Activated T-helper 1 cell treated with anti-CD3 and anti-CD28 coated beads, Interleukin-12 subunit alpha, Interleukin-12 subunit beta, Interleukin-2, Interleukin-4 antibody, amounts not matched to agents 30 ng/mL and 10 ng/mL and 1 ng/mL, durations not matched to agents 14 hours and 24 hours and 36 hours (primary cell): Measurements from ENCODE around the gene RNF14. TPM values are rescaled to one million over a fixed set of nuclear protein-coding genes. Genes with fewer than 3 reads are reported as not detected.

ENCODE experiments used
- DNase-seq: peaks from one replicate; pipeline ENCODE4 v3.0.0; 2021; ENCODE audit warnings: low spot score
- H3K27ac Mint-ChIP-seq: one replicate; pipeline ENCODE4 v1.8.0; 2021; ENCODE audit warnings: mild to moderate bottlenecking, mixed read lengths
- H3K27me3 Mint-ChIP-seq: one replicate; pipeline ENCODE4 v1.8.0; 2022; ENCODE audit warnings: mild to moderate bottlenecking, moderate library complexity, mixed read lengths; ENCODE audit not compliant: insufficient read depth
- H3K36me3 Mint-ChIP-seq: one replicate; pipeline ENCODE4 v1.8.0; 2021; ENCODE audit warnings: low read depth, mixed read lengths
- H3K4me1 Mint-ChIP-seq: one replicate; pipeline ENCODE4 v1.8.0; 2021; ENCODE audit warnings: low read depth, mixed read lengths
- H3K4me3 Mint-ChIP-seq: one replicate; pipeline ENCODE4 v1.8.0; 2021; ENCODE audit warnings: mild to moderate bottlenecking, moderate library complexity, mixed read lengths
- H3K9me3 Mint-ChIP-seq: one replicate; pipeline ENCODE4 v1.8.0; 2021; ENCODE audit warnings: mixed read lengths
- intact Hi-C: fragments of 100-400 bp; cut with micrococcal nuclease; formaldehyde crosslinking; loops from one replicate; pipeline ENCODE4 v1.15.1; 2024
- total RNA-seq: library from RNA; stranded (reverse); gene quantifications from 2 replicates; pipeline ENCODE4 v1.2.3, GENCODE V29; 2022

Gene RNF14
- total RNA-seq, 1 donor from 2014 or later: 26.4 TPM

DNA sequence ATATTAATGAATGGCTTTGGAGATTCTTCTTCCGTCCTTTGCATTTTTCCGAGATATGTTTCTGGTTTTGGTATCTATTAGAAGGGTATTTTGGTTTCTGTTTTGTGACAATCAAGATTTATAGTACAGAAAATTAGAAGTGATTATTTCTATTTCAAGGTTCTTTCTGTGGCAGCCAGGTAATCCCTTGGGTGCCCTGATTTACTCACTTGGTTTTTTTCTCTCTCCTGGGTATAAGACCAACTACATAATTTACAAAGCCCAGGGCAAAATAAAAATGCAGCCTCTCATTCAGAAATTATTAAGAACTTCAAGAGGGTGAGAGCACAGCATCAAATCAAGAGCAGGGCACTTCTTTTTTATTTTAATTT lies 2.0 kb upstream of the RNF14 start:
- intact Hi-C loops: no loop called here
- DNase-seq: no peak
- no peak overlapping the region for H3K27ac Mint-ChIP-seq
- peaks cover 16% of the 10 kb centered on the region for H3K4me1 Mint-ChIP-seq
- no peak overlapping the region for H3K4me3 Mint-ChIP-seq
- no peaks in the 10 kb centered on the region for H3K9me3 Mint-ChIP-seq
- peaks cover 2% of the 10 kb centered on the region for H3K36me3 Mint-ChIP-seq
- no peaks in the 10 kb centered on the region for H3K27me3 Mint-ChIP-seq

DNA sequence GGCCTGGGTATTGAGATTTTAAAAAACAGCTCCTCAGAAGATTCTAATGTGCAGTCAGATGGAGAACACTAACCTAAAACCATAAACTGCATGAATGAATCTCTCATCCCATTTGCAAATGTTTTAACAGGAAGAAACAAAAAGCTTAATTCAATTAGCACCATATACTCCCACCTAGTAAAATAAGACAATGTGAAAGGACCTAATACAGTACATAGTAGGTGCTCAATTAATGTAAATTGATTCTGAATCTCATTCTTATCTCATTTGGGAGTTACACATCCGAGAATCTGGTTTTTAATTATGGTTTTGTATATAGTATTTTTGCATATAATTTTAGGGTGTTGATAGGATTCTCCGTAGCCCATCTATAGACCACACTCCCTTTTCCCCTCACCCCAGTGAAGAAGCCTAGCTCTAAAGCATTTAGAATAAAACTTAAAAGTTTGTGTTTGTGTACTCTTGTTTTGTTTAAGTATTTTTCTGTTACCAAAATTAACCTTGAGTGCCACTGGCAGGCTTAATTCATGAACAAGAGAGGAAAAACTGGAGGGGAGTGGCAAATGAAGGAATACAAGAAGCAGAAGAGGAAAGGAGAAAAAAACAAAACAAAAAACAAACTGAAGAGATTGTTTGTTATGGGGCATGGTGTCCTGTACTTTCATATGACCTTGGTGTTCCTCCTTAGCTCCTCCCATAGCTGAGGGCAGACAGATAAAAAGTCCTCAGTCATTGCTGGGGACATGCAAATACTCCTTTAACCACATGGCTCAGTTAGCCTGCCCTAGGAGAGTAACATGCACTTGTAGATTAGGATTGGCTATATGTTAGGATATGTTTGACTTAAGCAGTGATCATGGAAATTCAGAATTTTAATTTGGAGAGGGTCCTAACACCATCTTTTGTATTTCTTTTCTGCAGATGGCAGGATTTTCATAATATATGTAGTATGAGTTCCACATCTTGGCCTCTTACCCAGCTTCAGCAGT lies 1.2 kb downstream of the RNF14 start:
- Mint-ChIP-seq H3K27me3 (no peaks in the 10 kb centered on the region), H3K9me3 (no peaks in the 10 kb centered on the region), H3K27ac (peak overlapping the region; percentile 93), H3K4me3 (peak overlapping the region; percentile 92), H3K4me1 (peaks cover 36% of the 10 kb centered on the region), H3K36me3 (peaks cover 13% of the 10 kb centered on the region)
- DNase-seq: no peak
- intact Hi-C loops: loop anchor here (1.0 to 2.0 kb wide), 10 partner anchors 10 to 319 kb away; partner anchors contain the start of genes FCHSD1 and NDFIP1

- Mint-ChIP-seq H3K27ac (peak overlapping the region; percentile 21), H3K36me3 (peaks cover 27% of the 10 kb centered on the region), H3K4me3 (no peak overlapping the region), H3K4me1 (peaks cover 43% of the 10 kb centered on the region), H3K9me3 (no peaks in the 10 kb centered on the region), H3K27me3 (no peaks in the 10 kb centered on the region)
- intact Hi-C loops: no loop called here
- no peak for DNase-seq
These were observed 5.1 kb downstream of the RNF14 start for GRCh38 chr5:141973871-141974595.

DNA sequence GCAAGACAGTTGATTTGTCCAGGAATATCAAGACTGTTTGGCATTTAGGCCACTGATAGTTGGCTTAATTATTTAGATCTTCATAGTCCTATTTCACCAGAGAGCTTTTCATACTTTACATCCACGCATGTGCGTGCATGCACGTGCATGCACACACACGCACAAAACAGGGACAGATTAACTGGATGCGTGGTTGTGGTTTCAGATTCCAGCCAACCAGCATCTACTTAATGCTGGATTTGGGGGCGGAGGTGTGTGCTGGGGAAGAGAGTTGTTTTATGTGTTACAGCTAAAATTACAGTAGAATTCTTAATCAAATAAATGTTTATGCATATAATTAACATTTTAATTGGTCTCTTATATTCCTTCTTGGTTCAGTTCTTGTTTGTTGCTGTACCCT lies 7.3 kb downstream of the RNF14 start:
- Mint-ChIP-seq H3K9me3 (no peaks in the 10 kb centered on the region), H3K4me3 (no peak overlapping the region), H3K27ac (no peak overlapping the region), H3K27me3 (no peaks in the 10 kb centered on the region), H3K4me1 (peaks cover 27% of the 10 kb centered on the region), H3K36me3 (peaks cover 34% of the 10 kb centered on the region)
- intact Hi-C loops: no loop called here
- no peak for DNase-seq

- no peaks in the 10 kb centered on the region for H3K27me3 Mint-ChIP-seq
- peaks cover 24% of the 10 kb centered on the region for H3K4me1 Mint-ChIP-seq
- peaks cover 35% of the 10 kb centered on the region for H3K36me3 Mint-ChIP-seq
- DNase-seq: no peak
- no peak overlapping the region for H3K4me3 Mint-ChIP-seq
- no peak overlapping the region for H3K27ac Mint-ChIP-seq
- intact Hi-C loops: no loop called here
- H3K9me3 Mint-ChIP-seq: no peaks in the 10 kb centered on the region
These were observed 9.5 kb downstream of the RNF14 start for GRCh38 chr5:141978389-141978788.

DNA sequence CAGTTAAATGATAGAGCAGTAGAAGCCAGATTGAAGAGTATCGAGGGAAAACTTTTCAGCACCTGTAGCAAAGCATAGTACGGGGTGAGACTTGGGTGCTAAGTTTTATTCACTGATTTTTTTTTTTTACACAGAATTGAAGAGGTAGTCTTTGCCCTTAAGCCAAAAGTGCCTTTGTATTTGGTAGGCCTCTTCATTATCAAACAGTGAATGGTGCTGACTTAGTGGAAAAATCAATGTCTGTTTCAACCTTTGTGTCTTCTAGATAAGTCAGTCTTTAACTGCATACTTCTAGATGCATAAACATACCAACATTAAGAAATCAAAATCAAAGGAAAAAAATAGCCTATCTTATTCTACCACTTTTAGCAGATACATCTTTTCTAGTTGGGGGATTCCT lies 13.7 kb downstream of the RNF14 start:
- intact Hi-C loops: no loop called here

DNA sequence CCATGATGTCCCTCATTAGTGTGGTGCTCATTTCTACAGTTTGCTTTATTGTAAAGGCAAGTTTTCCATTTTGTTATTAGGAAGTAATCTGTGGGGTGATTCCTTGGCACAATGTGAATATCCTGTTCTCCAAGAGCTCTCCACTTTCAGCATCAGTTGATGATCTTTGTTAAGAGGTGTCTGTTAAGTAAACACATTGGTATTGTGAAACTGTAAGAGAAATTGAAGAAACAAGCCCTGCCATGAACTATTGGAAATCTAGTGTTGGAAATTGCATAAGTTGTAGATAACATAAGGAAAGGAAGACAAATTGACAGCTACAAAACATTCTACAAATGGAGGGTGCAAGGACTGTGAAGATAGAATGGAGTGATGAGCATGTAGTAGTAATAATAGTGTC lies 17.2 kb downstream of the RNF14 start:
- Mint-ChIP-seq H3K27ac (no peak overlapping the region), H3K4me1 (no peaks in the 10 kb centered on the region)

More for the DNA sequence above, 13.7 kb downstream of the RNF14 start:
- Mint-ChIP-seq H3K4me3 (no peak overlapping the region), H3K36me3 (peaks cover 32% of the 10 kb centered on the region), H3K27ac (no peak overlapping the region), H3K27me3 (no peaks in the 10 kb centered on the region), H3K9me3 (no peaks in the 10 kb centered on the region), H3K4me1 (no peaks in the 10 kb centered on the region)
- no peak for DNase-seq

GRCh38 chr5:141989720-141990119 lies 20.8 kb downstream of the RNF14 start:
- DNase-seq: no peak
- intact Hi-C loops: no loop called here
- Mint-ChIP-seq H3K27ac (no peak overlapping the region), H3K4me3 (no peak overlapping the region), H3K36me3 (peaks cover 34% of the 10 kb centered on the region), H3K9me3 (no peaks in the 10 kb centered on the region), H3K4me1 (peaks cover 15% of the 10 kb centered on the region), H3K27me3 (no peaks in the 10 kb centered on the region)

More for the DNA sequence above, 17.2 kb downstream of the RNF14 start:
- no peaks in the 10 kb centered on the region for H3K27me3 Mint-ChIP-seq
- peaks cover 28% of the 10 kb centered on the region for H3K36me3 Mint-ChIP-seq
- no peaks in the 10 kb centered on the region for H3K9me3 Mint-ChIP-seq
- intact Hi-C loops: no loop called here
- no peak for DNase-seq
- no peak overlapping the region for H3K4me3 Mint-ChIP-seq

DNA sequence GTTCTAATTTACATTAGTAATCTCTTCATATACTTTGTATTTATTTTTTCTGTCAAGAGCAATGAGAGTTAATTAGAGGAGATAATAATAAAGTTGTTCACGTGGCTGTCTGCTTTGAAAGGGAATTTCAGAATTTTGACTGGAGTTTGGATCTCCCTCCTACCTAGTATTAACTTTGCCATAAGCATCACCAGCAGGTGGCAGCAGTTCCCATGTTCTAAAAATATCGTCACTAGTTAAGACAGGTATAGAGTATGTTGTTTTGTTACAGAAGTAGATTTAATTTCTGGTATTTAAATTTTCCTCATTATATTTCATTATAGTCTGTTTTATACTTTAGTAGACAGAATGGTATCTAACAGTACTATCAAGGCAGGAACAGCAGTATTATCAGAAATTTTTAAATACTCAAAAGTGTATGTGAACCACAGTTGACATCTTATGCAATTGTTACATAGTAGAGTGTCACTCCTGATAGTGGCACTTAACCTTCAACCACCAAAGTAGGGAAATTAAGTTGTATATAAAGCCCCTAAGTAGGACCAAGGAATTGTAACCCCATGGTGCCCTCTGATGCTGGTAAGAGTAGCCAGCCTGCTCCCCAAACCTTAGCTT lies 23.6 kb downstream of the RNF14 start:
- no peaks in the 10 kb centered on the region for H3K27me3 Mint-ChIP-seq
- no peaks in the 10 kb centered on the region for H3K9me3 Mint-ChIP-seq

GRCh38 chr5:141994511-141995136 lies 25.7 kb downstream of the RNF14 start:
- Mint-ChIP-seq H3K36me3 (peaks cover 21% of the 10 kb centered on the region), H3K27me3 (no peaks in the 10 kb centered on the region), H3K9me3 (no peaks in the 10 kb centered on the region), H3K4me1 (peaks cover 18% of the 10 kb centered on the region), H3K4me3 (no peak overlapping the region), H3K27ac (no peak overlapping the region)
- no peak for DNase-seq
- intact Hi-C loops: no loop called here

More for the DNA sequence above, 23.6 kb downstream of the RNF14 start:
- Mint-ChIP-seq H3K4me1 (peaks cover 18% of the 10 kb centered on the region), H3K4me3 (no peak overlapping the region), H3K27ac (no peak overlapping the region), H3K36me3 (peaks cover 25% of the 10 kb centered on the region)
- DNase-seq: peak; percentile 53
- intact Hi-C loops: loop anchor here (1.0 to 2.0 kb wide), 4 partner anchors 23 to 558 kb away; partner anchors contain the start of gene RNF14

DNA sequence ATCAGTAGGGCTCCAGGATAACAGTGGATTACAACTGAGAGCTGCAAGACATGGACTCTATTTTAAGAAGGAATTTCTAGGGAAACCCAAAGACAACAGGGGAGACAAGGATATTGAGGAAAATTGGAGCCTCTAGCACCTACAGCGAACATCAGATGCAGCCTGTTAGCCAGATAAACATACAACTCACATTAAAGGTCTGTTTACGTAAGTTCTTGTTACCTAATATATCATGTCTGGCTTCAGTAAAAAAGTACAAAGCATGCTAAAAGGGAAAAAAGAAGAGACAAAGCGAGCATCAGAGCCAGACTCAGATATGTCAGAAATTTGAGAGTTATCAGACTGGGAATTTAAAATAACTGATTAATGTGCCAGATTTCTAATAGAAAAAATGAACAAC lies 26.8 kb downstream of the RNF14 start:
- intact Hi-C loops: no loop called here
- DNase-seq: no peak
- H3K4me1 Mint-ChIP-seq: peaks cover 22% of the 10 kb centered on the region
- peaks cover 25% of the 10 kb centered on the region for H3K36me3 Mint-ChIP-seq
- H3K9me3 Mint-ChIP-seq: no peaks in the 10 kb centered on the region
- H3K27ac Mint-ChIP-seq: no peak overlapping the region
- H3K4me3 Mint-ChIP-seq: no peak overlapping the region
- no peaks in the 10 kb centered on the region for H3K27me3 Mint-ChIP-seq

- no peak for DNase-seq
- Mint-ChIP-seq H3K4me1 (peaks cover 24% of the 10 kb centered on the region), H3K9me3 (no peaks in the 10 kb centered on the region), H3K36me3 (peaks cover 40% of the 10 kb centered on the region), H3K4me3 (no peak overlapping the region), H3K27me3 (no peaks in the 10 kb centered on the region), H3K27ac (no peak overlapping the region)
- intact Hi-C loops: no loop called here
These were observed 28.6 kb downstream of the RNF14 start for GRCh38 chr5:141997358-141997960.
